Astrocyte of the cerebellum (primary cell): ENCODE measurements around the gene F12.
A peak's percentile ranks its signal among the peaks of the same experiment; 100 is the strongest.
"Not testable (repeated sequence)": the region's sequence is repeated elsewhere in the genome, so short reads cannot be mapped to it uniquely, and the experiment has no call there.

ENCODE experiments used
- DNase-seq: peaks from one replicate; pipeline ENCODE4 v3.0.0-alpha.2; 2011; ENCODE audit warnings: low read depth
- H3K4me3 ChIP-seq: 2 replicates; pipeline ENCODE4 v1.5.1; 2011; ENCODE audit warnings: mild to moderate bottlenecking, low read depth, low read length, moderate library complexity
- in situ Hi-C: cut with HindIII; loops from 2 replicates; pipeline ENCODE4 v1.10.0; 2017; ENCODE audit warnings: low sequenced_read_pairs
- TF ChIP-seq, protein P1 (sequence below): IDR thresholded peaks from 2 replicates; pipeline ENCODE4 v1.5.1; 2012; ENCODE audit warnings: low read length, low read depth, moderate library complexity, mild to moderate bottlenecking; ENCODE audit errors: missing control alignments

The F12 gene

DNA sequence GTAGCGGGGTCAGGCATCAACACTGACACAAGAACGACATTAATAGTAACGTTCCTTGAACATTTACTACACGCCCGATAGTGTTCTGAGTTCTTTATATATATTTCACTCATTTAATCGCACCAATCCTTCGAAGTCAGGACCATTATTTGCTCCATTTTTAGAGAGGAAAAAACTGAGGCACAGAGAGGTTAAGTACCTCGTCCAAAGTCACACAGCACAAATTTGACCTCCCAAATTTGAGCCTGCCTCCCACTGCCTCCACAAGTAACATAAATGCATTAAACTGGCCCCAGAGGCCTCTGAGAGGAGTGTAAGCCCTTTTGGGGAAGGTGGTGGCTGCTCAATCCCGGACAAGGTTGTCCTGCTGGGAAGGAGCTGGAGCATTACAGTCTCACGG, 45.8 kb downstream of the F12 start:
- no peak for DNase-seq
- peak overlapping the region; percentile 36 for H3K4me3 ChIP-seq
- in situ Hi-C loops: loop anchor here (5.0 kb wide), 2 partner anchors 41 to 79 kb away; no protein-coding TSS in a partner anchor
- TF ChIP-seq, protein P1, sequence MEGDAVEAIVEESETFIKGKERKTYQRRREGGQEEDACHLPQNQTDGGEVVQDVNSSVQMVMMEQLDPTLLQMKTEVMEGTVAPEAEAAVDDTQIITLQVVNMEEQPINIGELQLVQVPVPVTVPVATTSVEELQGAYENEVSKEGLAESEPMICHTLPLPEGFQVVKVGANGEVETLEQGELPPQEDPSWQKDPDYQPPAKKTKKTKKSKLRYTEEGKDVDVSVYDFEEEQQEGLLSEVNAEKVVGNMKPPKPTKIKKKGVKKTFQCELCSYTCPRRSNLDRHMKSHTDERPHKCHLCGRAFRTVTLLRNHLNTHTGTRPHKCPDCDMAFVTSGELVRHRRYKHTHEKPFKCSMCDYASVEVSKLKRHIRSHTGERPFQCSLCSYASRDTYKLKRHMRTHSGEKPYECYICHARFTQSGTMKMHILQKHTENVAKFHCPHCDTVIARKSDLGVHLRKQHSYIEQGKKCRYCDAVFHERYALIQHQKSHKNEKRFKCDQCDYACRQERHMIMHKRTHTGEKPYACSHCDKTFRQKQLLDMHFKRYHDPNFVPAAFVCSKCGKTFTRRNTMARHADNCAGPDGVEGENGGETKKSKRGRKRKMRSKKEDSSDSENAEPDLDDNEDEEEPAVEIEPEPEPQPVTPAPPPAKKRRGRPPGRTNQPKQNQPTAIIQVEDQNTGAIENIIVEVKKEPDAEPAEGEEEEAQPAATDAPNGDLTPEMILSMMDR: no peak

DNA sequence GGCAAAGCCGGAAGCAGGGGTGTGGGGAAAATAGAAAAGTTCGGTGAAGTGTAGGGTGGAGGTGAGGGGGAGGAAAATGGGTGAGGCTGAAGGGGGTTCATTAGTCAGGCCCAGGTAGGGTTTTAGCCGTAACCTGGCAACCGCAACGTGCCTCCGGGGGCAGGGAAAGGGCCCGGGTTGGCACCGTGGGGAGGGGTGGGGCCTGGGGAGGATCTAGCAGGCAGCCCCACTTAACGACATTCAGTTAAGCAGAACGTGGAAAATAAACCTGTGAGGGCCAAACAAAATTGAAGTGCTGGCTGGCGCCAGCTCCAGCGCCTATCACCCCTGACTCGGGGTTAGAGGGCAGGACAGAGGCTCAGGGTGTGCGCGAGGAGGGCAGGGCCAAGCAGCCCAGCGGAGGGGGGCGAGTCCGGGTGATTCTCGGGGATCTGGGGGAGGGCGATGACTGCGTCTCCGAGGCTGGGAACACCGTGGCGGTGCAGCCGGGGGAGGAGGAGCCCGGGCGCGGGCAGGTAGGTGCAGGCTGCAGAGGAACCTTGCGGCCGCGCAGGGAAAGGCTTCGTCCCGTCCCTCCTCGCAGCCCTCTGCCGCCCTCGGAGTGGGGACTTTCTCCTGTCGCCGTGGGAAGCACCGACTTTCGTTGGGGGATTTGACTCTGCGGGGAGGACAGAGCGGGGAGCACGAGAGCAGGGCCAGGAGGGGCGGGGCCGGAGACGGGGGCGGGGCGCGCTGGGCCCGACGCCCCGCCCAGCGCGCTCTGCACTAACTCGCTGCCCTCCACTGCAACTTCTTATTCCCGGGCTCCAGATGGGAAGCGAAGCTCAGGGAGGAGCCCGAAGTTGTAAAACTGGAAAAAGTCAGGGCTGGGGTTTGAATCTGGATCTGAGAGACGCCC, 46.5 kb downstream of the F12 start:
- peak overlapping the region; percentile 36 for H3K4me3 ChIP-seq
- DNase-seq: no peak
- TF ChIP-seq, protein P1: peak; percentile 1
- in situ Hi-C loops: loop anchor here (5.0 kb wide), 2 partner anchors 41 to 79 kb away; no protein-coding TSS in a partner anchor

DNA sequence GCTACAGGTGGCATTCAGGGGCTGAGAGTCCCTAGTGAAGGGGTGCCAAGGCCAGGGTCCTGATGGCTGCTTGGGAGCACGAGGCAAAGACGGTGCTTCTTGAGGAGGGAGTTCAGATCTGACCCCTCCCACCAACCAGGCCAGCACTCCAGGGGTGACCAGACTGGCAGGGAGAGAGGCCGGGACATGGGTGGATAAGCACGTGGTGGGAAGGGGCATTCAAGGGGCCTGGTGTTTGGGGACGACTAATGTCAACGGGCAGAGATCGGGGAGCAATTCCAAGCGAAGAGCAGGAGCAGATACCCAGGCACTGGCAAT, 47.1 kb downstream of the F12 start:
- in situ Hi-C loops: loop anchor here (5.0 kb wide), 2 partner anchors 40 to 80 kb away; no protein-coding TSS in a partner anchor
- no peak overlapping the region for H3K4me3 ChIP-seq
- no peak for DNase-seq
- TF ChIP-seq, protein P1: no peak

DNA sequence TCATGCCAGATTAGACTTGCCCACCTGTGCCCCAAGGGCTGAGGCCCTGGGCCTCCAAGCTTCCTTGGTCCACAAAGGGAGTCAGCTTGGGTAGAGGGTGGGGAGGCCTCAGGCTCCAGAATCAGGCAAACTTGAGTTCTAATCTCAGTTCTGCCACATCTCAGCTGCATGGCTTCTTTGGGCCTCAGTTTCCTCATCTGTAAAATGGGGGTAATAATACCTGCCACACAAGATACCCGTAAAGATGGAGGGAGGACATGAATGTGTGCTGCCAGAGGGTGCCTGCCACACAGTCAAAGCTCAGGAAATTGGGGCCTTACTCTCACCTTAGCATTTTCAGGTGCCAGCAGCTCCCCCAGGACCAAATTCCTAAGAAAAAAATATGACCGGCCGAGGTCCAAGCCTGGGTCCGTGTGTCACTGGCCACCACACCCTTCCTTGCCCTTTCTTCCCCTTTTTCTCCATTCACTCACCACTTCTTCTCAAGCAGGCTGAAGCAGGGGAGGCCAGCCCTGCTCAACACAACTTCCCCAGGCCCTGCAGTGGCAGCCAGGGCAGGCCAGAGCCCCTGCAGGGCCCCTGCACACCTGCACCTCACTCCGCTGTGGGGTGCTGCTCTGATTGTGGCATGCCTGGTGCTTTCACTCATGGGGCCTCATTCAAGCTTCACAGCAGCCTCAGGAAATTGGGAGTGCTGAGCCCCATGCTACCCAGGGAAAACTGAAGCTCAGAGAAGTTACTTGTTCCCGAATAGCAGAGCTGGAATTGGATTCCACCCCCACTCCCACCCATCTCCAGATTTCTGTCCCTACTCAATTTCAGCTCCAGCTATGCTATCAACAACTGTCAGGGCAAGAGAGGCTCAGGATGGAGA, 47.7 kb downstream of the F12 start:
- H3K4me3 ChIP-seq: no peak overlapping the region
- in situ Hi-C loops: loop anchor here (5.0 kb wide), 2 partner anchors 39 to 81 kb away; no protein-coding TSS in a partner anchor
- DNase-seq: no peak
- TF ChIP-seq, protein P1: no peak

DNA sequence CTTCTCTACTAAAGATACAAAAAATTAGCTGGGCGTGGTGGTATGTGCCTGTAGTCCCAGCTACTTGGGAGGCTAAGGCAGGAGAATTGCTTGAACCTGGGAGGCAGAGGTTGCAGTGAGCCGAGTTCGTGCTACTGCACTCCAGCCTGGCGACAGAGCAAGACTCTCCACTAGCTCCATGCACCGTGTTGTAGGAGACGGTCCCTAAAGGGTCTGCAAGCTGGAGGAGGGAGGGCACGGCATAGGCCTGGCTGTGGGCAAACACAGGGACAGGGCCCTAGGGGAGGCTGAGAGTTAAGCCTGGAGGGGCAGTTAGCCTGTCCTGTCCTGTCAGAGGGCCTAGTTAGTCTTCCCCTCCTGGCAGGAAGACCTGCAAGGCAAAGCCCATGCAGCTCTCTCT, 48.6 kb downstream of the F12 start:
- in situ Hi-C loops: loop anchor here (5.0 kb wide), 2 partner anchors 38 to 82 kb away; no protein-coding TSS in a partner anchor
- not testable (repeated sequence) for DNase-seq, H3K4me3 ChIP-seq

DNA sequence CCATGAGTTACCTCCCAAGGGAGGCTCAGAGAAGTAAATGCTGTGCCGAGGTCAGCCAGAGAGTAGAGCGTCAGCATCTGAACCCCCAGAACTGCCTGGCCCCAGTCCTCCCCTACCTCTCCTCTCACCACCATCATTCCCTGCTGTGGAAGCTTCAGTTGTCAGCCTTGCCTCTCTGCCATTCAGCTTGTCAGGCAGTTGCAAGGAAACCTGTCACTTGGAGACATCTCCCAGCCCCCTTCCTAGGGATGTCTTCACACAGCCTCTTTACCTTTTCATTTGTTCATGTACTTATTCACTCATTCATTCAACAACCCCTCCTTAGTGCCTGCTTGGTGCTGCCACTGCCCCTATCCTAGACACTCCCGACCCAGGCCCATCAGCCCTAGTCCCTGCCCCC, 49.5 kb downstream of the F12 start:
- in situ Hi-C loops: loop anchor here (5.0 kb wide), 2 partner anchors 38 to 82 kb away; no protein-coding TSS in a partner anchor
- H3K4me3 ChIP-seq: no peak overlapping the region
- DNase-seq: no peak
- TF ChIP-seq, protein P1: no peak
